Ureter (tissue), 1 donor: ENCODE results near the gene EDEM1. TPM values are rescaled to one million over a fixed set of nuclear protein-coding genes. Genes with fewer than 3 reads are reported as not detected.
"Not testable (repeated sequence)": the region's sequence is repeated elsewhere in the genome, so short reads cannot be mapped to it uniquely, and the experiment has no call there.

Source experiments
- DNase-seq: peaks from one replicate; pipeline ENCODE4 v3.0.0-alpha.2; 2020; ENCODE audit warnings: low spot score
- total RNA-seq: library from RNA; stranded (reverse); gene quantifications from one replicate; pipeline ENCODE4 v1.2.4, GENCODE V29; 2023
- donor health status: DM: yes; HTN: yes; CAD: no.

EDEM1 gene
- total RNA-seq, 1 donor from 2014 or later, result 57.3 TPM

GRCh38 chr3:5232570-5232969 lies 45.1 kb downstream of the EDEM1 start:
- DNase-seq, result no peak

DNA sequence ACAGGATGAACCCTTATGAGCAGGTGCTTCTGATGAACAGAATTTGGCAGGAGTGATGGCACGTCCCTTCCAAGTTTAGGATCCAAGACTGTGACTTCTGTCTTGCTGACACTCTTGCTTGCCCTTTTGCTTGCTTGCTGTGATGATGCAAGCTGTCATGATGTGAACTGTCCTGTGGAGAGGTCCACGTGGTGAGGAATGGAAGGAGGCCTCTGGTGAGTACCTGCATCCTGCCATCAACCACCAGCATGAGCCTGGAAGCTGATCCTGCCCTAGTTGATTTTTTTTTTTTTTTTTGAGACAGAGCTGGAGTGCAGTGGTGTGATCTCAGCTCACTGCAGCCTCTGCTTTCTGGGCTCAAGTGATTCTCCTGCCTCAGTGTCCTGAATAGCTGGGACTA lies 45.5 kb downstream of the EDEM1 start:
- DNase-seq, result no peak

DNA sequence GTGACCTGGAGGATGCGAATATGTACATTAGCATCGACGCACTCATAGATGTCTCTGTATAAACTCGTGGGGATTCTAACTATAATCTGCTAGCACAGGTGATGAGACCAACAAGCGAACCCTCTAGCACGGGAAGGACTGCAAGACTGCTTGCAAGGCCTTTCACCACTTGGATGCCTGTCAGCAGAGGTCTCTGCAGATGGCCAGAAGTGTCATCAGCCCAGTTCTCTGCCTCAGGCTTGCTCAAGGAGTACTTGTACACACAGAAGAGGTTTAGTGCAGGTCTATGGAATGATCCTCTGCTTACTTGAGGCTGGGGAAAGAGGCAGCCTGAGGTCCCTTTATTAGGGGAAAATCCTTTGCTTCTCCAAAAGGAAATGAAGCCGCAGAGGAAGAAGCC lies 48.1 kb downstream of the EDEM1 start:
- no peak for DNase-seq

- no peak for DNase-seq
Measured at GRCh38 chr3:5238545-5238944, 51.0 kb downstream of the EDEM1 start.

GRCh38 chr3:5239602-5240001 lies 52.1 kb downstream of the EDEM1 start:
- DNase-seq, result no peak

DNA sequence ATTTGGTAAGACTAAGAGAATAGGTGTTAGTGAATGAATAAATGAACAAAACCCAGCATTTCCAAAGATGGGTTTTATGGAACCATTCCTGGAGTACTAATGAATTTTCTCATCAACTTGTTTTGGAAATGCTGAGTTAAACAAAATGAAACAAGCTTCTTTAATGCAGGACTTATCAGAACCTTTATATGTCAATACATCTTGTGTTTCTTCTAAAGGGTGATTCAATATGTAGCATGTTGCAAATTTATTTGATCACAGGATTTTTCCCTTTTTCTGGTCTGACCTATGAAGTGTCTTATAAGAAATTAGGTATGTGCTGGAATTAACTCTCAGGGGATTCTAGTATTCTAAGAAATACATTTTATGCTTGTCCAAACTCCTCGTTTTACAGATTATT lies 53.2 kb downstream of the EDEM1 start:
- DNase-seq, result no peak

- not testable (repeated sequence) for DNase-seq
Measured at GRCh38 chr3:5242785-5243184, 55.3 kb downstream of the EDEM1 start.

GRCh38 chr3:5245927-5246326 lies 58.4 kb downstream of the EDEM1 start:
- no peak for DNase-seq

DNA sequence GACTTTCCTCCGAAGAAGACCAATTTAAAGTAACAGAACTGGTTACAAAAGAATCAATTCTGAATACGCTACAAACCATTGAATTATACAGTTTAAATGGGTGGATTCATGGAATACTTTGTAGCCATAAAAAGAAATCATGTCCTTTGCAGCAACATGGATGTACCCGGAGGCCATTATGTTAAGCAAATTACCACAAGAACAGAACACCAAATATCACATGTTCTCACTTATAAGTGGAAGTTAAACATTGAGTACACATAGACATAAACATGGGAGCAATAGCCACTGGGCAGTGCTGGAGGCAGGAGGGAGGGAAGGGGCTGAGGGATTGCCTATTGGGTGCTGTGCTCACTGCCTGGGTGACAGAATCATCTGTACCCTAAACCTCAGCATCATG lies 61.3 kb downstream of the EDEM1 start:
- no peak for DNase-seq

DNA sequence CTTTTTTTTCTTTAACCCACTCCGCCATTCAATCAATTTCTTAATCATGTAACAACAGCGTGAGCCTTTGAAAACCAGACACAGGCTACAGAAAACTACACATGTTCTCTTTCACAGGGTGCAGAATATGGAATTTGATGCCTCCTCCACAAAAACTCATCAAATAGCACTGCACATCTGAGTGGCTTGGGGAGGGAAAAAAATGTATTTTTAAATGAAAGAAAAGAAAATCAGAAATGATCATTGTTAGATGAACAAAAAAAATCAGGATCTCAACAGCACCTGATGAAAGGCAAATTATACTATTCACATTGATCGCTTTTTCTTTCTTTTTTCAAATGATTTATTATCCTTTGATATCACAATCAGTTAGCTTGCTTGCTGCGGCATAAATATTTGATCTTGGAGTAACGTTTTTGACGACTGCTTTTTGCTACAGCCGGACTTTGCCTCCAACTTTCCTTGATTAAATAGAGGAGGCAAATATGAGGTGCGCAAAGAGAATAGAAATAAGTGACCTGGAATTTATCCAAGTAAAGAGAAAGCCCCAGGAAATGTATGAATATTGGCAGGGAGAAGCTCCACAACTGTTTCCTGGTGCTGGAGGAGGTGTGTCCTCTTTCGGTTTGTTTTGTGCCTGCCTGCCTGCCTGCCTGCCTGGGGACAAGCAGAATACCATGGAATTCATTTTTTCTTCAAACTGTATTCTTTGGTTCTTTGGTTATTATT lies 63.1 kb downstream of the EDEM1 start:
- DNase-seq, result no peak

- DNase-seq, result no peak
Measured at GRCh38 chr3:5251196-5251583, 63.7 kb downstream of the EDEM1 start.

DNA sequence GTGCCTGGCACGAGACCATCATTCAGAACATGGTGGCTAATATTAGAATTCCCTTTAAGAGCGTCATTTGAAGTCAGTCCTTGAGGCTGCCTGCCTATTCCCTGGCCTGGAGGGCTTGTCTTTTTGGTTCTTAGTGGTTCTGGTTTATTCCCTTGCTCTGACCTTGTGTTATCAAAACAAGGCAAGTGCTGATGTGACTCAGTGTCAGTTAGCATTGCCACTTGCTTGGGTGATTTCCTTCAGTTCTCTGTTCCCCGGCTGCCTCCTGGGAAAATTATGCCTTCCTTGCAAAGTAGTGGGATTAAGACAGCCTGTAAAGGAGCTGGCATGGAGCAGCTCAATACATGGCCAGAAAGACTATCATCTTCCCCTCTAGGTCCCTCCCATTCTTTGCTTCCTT lies 64.6 kb downstream of the EDEM1 start:
- DNase-seq, result no peak

- no peak for DNase-seq
Measured at GRCh38 chr3:5254281-5255048, 67.0 kb downstream of the EDEM1 start.

- DNase-seq, result no peak
Measured at GRCh38 chr3:5255404-5256344, 68.2 kb downstream of the EDEM1 start.

DNA sequence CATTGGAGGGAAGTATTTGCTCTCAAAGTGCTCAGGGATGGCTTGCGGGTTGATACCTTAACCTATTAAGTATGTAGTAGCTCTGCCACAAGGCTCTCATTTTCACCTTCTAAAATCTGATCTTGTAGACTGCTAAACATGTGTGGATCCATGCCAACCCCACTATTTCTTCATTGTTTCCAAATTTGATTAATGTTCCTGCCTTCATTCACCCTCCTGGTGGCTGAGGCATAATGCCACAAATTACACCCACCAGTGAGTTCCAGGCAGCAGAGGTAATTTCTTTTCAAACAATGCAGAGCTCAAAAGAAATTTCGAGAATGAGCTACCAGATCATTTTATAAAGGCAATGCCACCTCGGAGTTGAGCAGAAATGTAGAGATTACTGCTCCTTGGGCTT lies 71.0 kb downstream of the EDEM1 start:
- DNase-seq, result no peak

GRCh38 chr3:5260992-5261501 lies 73.5 kb downstream of the EDEM1 start:
- no peak for DNase-seq

DNA sequence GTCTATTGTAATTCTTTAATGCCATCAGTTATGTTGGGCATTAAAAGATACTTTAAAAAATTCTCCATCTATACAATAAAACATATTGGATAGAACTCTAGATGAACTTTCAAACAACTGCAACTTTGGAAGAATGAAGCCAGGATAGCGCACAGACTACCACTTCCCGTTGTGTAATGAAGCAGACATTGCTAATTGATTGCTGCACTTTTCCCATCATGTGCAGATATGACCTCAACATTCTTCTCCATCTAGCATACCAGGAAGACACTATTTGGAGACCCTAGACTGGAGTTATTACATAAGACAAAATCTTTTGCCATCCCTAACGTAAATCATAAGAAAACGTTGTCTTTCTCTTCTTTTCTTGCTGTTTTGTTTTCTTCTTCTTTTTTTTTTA lies 75.0 kb downstream of the EDEM1 start:
- DNase-seq, result no peak

GRCh38 chr3:5264093-5264600 lies 76.6 kb downstream of the EDEM1 start:
- no peak for DNase-seq

DNA sequence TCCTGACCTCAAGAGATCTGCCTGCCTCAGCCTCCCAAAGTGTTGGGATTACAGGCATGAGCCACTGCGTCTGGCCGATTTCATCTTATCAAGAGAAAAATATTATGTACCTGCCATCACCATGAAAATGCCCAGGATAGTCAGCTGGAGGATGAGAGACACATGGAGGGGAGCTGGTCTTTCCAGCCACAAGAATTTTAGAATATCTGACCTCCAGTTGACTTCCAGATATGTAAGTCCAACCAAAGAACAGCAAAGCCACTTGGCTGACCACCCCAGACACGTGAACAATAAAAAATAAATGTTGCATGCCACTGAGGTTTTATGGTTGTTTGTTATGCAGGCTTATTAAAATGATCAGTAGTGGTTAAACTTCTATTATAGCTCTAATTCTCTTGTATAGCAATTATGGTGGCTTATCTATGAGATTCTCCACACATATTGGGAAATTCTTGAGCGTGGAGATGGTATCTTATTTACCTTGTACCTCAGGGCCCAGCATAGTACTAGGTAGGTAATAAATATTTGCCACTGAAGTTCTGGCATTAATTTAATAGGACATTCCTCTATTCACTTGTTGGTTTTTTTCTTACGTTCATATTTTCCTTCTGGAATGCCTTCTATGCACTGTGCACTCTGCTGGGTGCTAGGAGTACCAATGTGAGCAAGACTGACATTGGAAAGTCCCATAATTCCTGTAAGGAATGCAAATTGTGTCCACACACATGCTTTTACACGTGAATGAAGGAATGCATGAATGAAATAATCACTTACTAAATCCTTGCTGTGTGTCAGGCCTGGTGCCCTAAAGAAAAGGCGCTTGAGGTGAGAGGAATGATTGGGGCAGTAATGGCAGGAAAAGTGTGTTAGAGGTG lies 77.6 kb downstream of the EDEM1 start:
- no peak for DNase-seq

DNA sequence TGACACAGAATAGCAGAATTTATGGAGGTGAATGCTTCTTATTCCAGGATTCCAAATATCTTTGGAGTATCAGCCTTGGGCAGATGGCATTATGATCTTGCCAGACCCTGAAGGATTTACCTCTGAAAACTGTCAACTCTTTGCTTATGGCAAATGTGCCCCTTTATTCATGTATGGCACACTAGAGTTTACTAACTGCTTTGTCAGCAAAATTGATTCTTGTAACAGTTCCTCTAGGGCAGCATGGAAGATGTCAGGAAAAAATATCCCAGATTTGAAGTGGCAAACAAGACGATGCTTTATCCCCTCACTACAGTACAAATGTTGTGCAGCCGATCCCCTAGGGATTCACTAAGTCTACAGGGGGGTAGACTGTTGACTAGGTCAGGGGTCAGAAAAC lies 79.7 kb downstream of the EDEM1 start:
- DNase-seq, result no peak

GRCh38 chr3:5267889-5268288 lies 80.4 kb downstream of the EDEM1 start:
- DNase-seq, result no peak
